M059J (cell line): ENCODE measurements around the gene DENND2C. TPM values are rescaled to one million over a fixed set of nuclear protein-coding genes. Genes with fewer than 3 reads are reported as not detected.

ENCODE experiments used
- DNase-seq: peaks from one replicate; pipeline ENCODE4 v3.0.0-alpha.2; 2012; ENCODE audit warnings: low read depth
- total RNA-seq: library from RNA; depleted of rRNA; stranded (reverse); fragments of >200 nt; shearing (Covaris generic); gene quantifications from 2 replicates; pipeline ENCODE4 v1.2.3, GENCODE V29; 2014; rRNA removed

The DENND2C gene, protein sequence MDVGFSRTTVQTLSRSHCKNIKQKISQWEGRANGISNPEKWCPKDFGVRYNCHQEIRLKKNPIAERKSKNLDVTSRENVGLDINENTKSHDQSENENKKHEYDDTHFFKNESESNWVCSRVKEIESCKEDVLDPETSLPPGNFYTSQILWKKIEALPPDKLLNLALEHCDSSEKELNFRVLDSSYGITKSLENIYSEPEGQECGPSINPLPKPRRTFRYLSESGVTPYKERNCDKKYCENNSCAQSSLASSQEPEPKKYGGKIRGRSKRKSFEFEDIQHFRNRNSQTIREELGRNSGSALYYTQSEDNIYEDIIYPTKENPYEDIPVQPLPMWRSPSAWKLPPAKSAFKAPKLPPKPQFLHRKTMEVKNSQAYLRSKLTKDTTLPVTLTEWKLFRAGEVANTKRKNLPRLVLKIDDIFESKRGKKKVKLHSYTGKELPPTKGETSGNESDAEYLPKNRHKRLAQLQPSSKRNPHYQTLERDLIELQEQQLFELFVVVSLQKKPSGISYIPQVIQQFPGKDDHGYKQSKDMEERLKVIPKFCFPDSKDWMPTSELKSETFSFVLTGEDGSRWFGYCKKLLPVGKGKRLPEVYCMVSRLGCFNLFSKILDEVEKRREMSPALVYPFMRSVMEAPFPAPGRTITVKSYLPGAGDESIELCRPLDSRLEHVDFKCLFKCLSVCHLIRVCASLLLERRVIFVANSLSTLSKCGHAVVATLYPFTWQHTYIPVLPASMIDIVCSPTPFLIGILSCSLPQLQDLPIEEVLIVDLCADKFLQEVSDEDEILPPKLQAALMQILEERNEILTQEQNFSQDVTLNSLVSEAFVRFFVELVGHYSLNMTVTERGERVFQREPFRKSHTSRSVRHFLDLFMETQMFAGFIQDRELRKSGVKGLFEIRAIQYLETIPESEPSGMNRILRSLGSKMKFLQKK
- total RNA-seq, result 0.39 and 0.84 TPM in 2 replicates

DNA sequence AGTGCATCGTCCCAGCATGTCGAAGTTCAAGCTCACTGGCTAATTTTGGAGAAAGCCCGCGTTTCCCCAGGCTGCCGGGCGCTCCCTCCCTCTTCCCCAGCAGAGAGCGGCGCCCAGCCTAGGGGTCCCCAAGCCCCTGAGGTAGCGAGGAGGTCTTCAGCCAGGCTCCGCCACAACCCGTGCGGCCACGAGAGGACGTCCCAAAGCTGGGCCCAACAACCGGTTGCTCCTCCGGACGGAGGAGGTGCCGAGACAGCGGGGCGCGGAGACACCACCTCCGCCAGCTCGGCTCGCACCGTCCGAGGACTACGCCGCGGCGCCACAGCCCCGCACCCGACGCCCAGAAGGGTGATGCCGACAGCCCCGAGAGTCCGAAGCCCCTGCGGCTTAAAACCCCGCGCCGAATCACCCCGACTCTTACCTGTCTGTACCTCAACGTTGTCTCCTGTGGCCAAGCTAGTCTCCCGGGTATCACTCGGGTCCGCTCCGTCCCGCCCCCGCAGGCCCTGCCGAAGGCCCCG, at the start of gene DENND2C:
Gene DENND2C, minus strand, starts transcription at position 488 of the 521 bp plus-strand sequence. CDS start 44,065 bp downstream, outside the sequence.
- no peak for DNase-seq

DNA sequence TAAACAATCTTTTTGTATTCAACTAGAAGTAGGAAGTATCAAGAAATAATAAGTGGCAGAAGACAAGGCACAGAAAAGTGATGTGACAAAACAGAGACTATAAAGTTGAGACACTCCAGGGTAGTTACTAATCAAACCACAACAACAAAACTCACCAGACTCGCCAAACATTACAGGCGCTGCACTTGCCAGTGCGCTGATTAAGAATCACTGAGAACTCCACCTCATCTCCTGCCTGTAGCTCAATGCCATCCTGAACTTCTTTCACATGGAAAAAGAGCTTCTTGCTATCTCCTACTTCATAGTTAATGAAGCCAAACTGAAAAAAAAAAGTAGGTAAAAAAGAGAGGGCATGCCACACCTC, 49.6 kb upstream of the DENND2C start:
- DNase-seq, result peak; percentile 58

DNA sequence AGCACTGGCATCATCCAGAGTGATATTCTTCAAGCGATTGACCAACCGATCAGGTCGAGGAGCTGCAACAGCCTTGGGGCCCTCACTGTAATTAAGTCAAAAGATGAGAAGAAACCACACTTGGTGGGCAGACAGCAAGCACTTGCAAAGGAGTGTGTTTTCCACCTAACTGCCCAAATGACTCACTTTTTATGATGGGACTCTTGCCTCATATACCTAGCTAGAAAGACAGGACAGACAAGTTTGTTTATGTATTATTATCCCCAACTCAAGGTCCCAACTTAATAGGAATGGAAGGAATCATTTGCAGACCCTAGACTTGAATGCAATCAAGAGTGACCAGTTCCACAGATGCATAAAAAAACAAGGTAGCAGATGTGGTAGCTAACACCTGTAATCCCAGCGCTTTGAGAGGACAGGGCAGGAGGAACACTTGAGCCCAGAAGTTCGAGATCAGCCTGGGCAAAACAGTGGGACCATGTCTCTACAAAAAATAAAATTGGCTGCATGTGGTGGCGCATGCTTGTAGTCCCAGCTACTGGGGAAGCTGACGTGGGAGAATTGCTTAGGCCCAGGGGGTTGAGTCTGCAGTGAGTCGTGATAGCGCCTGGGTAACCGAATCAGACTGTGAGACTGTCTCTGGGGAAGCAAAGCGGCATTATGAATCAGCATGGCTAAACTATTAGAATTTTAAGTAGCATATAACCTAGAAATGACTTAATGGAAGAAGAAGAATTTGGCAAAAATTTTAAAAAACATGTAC, 49.0 kb upstream of the DENND2C start:
- peak; percentile 69 for DNase-seq

DNA sequence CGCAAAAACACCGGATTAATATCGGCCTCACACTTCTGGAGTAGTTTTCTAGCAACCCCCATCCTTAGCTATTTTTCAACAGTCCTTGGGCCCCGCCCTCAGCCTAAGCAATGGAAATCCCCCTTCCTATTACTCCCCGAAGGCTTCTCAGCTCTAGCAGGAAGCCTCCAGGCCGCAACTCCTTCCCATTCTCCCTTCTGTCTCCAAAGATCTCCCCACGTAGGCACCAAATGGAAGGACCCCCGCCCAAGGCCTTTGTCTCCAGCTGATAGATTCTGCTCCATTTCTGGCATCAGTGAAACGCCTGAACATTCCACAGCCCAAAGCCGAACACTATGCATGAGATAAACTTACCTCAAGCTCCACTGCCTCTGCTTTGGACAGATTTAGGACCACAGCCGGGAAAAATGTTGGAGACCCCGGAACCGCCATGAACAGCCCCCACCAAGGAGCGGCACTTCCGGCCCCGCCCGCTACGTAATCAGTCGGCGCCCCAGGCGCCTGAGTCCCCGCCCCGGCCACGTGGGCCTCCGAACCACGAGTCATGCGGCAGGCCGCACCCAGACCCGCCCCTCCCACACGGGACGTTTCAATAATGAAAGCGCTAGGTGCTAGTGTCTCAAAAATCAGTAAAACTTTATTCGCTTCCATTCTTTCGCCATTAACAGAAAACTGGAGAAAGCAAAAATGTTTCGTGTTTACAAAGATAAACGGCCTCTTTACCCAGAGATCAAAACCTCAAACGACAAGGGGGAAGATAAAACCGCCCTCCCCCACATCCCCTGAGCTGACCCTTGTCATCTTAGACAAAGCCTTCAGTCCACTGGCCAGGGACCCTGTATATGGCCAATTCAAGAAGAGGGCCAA, 46.7 kb upstream of the DENND2C start, which contains the start of gene NRAS:
Gene NRAS, minus strand, starts transcription at position 468 of the 867 bp plus-strand sequence. CDS start 611 bp downstream, outside the sequence.
- peak; percentile 90 for DNase-seq

DNA sequence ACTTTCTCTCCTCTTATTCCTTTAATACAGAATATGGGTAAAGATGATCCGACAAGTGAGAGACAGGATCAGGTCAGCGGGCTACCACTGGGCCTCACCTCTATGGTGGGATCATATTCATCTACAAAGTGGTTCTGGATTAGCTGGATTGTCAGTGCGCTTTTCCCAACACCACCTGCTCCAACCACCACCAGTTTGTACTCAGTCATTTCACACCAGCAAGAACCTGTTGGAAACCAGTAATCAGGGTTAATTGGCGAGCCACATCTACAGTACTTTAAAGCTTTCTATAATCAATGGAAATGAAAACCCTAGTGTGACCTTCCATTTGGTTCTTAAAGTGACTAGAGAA, 46.1 kb upstream of the DENND2C start:
- no peak for DNase-seq

DNA sequence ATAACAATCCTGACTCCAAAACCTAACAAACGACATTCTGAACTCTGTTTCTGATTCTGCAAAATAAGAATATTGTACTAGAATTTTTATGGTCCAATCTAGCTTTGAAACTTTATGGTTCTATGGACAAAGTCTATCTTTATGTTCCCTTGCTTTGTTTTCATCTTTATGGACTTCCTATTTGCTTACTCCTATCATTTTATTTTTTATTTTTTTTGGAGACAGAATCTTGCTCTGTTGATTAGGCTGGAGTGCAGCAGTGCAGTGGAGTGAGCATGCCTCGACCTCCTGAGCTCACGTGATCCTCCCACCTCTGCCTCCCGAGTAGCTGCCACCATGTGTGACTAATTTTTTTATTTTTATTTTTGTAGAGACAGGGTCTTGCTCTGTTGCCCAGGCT, 43.1 kb upstream of the DENND2C start:
- DNase-seq, result no peak

DNA sequence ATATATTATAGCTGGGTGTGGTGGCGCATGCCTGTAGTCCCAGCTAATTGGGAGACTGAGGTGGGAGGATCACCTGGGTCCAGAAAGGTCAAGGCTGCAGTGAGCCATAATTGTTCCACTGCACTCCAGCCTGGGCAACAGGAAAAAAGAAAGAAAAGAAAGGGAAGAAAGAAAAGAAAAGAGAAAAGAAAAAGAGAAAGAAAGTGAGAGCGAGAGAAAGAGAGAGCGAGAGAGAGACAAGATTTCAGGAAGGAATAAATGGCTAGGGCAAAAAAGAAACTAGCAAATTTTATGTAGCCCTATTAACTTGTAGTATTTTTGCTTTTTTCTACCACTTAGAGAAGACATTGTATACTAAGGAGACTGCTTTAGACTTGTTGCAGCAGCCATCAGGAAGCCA, 40.5 kb upstream of the DENND2C start:
- no peak for DNase-seq

DNA sequence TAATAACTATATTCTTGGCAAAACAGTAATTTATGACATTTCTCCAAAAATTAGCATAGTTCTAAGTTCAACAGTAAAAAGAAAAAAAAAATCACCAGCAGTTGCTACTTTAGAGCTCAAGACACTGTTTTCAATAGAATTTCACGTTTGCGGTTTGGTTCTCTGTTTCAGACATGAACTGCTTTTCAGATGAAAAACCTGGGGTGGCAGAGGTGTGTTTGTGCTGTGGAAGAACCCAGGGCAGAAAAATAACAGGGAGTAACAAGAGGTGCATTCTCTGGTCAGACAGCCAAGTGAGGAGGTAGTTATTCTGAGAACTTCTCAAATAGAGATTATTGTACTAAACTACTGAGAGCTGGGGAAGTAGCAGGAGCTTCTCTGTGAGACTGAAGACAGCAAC, 37.8 kb upstream of the DENND2C start:
- DNase-seq, result no peak

DNA sequence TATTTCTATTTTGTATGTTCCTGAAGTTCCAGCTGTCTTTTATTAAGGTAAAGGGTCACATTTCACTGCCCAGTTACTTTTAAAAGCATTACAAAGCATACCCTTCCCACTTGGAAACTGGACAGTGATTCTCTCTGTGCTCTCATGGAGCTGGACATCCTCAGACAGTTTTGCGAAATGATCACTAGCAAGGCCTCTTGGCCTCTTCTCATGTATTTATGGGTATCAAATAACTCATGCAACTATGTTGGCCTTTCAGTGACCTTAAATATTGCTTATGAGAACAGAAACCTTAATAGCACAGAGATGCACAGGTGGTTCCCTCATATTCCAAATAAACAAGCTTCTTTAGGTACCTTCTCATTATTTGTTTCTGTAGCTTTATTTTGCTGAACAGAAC, 33.4 kb upstream of the DENND2C start:
- no peak for DNase-seq

DNA sequence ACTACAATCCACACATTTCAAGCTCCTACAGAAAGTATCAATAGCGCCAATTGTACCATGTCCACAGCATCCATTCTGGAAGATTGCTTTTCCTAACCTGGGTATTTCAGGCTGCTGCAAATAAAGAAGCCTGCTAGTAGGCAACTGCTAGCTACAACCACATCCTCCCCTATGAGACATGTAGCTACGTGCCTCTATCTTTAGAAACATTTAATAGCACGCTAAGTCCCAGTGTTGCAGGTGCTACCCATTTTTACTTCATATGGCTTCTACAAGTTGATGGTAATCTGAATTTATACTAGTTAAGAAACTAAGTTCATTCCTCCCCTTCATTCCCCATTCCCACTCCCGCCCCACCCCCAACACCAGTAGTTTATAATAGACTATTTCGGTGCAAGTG, 32.9 kb upstream of the DENND2C start:
- no peak for DNase-seq

DNA sequence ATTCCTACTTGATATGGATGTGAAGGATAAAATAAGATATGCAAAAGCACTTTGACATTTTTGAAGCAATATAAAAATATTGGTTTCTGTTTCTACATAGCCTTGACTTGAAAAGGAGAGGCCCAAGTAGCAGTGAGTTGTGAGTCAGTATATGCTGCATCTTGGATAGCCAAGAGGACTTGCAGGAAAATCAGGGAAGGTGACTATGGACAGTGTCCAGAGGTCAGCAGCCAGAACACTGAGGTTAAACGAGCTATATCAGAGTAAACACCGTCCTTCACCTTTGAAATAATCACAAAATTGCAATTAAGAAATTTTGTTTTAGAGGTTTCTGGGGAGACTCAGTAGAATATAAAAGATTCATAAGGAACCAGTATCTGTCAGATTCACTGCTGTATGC, 32.1 kb upstream of the DENND2C start:
- no peak for DNase-seq

DNA sequence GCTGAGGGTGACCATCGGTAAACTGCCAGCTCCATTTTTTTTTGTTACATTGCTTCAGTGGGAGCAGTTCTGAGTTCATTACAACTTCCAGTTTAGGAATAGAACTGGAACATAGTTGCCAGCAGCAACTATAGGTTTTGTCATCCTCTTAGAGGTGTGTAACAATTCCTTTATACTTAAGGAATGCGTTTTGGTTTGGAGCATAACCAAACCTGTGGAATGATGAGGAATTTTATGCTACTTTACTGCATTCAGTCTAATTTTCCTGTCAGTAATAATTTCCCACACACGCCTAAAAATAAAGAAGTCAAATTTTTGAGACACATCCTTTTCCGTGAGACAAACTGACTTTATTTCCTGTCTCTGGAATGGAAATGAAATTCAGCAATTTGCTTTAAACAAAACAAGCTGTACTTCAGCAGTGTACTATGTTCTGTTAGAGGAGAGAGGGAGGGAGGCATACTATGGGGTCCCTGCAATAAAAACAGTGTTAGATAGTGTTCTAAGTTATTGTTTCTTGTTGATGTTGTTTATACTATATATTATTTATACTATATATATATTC, 30.3 kb upstream of the DENND2C start:
- DNase-seq, result peak; percentile 17

DNA sequence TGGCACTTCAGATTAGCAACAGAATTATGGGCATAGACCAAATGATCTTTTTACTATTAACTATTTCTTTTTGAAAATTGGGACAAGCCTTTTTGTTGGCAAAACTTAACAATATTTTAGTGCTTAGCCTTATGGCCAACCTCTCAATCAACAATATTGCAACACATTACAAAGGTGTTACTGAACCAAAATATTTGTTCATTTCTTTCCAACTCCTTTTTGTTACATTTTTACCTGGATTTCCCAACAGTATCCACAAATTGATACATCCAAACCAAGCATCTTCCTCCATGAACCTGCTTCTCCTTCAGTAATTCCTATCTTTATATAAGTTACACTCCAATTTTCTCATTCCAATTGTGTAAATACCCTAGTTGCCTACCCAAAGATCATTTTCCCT, 27.0 kb upstream of the DENND2C start:
- DNase-seq, result no peak

DNA sequence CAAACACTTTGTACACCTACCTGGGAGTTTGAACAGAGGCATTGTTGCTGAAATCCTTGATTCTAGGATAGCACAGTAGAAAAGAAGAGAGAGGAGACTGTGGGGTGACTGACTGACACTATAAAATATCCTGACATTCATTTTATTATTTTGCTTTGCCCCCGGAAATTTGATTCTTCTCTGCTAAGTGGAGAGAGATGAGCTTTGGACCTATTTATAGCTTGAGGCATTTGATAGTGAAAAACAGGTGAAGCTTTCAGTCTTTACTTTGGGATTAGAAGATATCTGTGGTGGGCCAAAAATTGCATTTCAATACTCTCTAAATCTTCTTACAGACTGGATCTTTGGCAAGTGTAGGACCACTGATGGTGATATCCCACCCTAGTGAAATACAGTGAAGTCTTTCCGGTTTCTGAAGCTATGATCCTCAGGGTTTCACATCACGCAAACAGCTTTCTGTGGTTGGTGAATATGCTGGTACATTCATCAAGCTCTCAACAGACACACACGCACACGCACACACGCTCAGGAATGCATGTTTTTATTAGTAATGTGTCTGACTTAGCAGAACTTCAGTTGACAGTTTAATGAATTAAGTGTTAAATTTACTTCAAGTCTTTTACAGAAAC, 25.7 kb upstream of the DENND2C start, which contains the start of gene AMPD1:
Gene AMPD1, minus strand, starts transcription at position 117 of the 629 bp plus-strand sequence. Its CDS starts 75 bp downstream, at position 42.
- DNase-seq, result peak; percentile 46

DNA sequence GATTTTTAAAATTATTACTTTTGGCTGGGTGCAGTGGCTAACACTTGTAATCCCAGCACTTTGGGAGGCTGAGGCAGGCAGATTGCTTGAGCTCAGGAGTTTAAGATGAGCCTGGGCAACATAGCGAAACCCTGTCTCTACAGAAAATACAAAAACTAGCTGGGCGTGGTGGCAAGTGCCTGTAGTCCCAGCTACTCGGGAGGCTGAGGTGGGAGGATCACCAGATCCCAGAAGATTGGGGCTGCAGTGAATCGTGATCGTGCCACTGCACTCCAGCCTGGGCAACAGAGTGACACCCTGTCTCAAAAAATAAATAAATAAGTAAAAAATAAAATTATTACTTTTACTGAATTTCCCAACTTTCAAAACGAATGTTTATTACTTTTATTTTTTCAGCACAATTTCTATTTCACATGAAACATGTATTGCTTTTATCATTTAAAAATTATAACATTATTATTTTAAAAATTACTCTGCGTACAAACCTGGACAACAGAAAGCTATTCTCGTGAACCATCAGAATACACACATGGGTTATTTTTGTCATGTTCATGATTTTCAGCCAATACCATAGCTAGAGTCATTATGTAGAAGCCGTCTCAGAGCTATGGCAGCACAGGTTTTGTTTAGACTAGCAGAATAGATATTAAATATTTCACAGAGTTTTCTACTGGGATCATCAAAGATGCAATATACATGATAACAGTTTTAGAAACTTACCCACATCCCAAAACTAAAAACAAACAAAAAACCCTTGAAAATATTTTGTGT, 24.9 kb upstream of the DENND2C start:
- no peak for DNase-seq

DNA sequence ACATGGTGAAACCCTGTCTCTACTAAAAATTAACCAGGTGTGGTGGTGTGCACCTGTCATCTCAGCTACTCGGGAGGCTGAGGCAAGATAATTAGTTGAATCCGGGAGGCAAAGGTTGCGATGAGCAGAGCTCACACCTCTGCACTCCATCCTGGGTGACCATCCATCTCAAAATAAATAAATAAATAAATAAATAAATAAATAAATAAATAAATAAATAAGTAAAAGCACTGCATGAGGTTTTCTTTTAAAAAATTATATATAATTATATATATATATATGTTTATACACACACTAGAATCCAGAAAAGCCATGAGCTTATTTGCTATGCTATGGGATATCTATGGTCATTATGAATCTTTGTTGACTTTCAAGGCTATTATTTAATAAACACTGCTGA, 23.1 kb upstream of the DENND2C start:
- no peak for DNase-seq

DNA sequence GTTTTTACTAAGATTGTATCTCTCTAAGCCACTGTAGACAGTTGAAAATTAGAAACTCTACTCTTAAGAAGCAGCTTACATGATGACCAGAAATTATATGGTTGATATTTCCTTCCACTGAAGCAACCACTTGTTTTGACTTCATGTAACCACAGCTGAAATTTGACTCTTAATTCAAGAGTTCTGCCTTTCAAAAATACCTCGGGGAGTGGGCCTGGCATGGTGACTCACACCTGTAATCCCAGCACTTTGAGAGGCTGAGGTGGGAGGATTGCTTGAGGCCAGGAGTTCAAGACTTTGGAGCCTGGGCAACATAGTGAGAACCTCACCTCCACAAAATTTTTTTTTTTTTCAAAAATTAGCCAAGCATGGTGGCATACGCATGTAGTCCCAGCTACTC, 21.2 kb upstream of the DENND2C start:
- DNase-seq, result peak; percentile 81

DNA sequence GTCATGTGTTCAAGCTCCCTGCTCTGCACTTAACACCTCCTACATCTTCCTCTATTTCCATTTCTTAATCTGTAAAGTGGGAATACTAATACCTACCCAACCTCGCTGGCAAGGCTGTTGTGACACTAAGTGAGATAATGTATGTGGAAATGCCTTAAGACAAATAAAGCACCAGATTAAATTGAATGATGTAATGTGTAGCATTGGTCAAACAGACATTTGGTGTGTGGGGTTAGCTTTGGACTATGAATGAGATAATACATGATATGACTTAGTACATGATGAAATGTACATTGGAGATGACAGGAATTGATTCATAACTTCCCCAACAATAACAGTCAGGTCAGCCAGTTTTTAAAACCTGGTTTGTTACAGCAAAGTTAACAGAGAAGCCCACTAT, 20.3 kb upstream of the DENND2C start:
- no peak for DNase-seq

DNA sequence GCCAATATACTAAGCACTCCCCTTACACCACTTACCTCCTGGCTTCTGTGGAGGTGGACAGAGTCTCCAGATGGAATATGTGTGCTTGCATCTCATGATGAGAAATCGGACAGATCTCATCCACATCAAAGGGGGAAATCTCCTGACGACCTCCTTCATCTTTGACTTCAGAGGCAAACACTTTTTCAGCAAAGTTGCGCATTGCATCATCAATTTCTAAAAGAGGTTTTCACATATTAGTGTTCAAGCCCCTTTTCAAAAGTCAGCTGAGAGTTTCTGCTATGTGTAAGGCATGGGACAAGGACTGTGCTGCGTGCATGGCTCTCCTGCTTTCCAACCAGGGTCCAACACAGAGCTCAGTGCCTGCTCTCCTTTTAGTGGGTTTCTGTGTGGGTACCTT, 18.7 kb upstream of the DENND2C start:
- no peak for DNase-seq
